Activated T-cell treated with anti-CD3 and anti-CD28 coated beads for 24 hours (primary cell): Measurements from ENCODE around the gene AKT3.

Source experiments
- DNase-seq: peaks from one replicate; pipeline ENCODE4 v3.0.0-alpha.2; 2020; ENCODE audit warnings: low read depth

The AKT3 gene

DNA sequence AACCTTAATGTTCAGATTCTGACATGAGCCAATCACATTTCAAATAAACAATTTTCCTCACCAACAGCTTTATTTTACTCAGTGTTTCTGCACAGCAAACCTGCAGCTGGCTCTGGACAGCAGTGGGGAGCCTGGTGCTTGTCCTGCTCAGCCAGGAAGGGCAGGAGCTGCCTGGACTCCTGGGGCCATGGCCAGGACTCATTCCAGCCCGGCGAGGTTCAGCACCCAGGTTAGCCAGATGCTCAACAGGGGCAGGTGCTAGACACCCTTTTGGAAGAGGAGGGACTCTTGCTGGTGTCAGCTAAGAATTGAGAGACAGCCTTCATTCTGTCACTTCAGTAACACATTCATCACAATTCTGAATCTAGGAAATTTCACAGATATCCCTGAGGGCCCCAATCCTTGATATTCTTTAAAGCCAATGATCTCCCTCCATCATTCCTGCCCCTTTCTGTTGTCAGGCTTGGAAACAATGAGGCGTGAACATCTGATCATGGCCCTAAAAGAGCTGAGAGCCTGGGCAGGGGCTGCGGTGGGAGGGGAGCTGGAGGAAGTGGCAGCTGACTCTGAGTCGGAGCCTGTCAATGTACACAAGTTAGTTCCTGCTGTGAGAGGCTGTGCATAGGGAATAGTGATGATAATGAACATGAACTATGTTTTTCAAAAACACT lies 342.9 kb downstream of the AKT3 start:
- no peak for DNase-seq

DNA sequence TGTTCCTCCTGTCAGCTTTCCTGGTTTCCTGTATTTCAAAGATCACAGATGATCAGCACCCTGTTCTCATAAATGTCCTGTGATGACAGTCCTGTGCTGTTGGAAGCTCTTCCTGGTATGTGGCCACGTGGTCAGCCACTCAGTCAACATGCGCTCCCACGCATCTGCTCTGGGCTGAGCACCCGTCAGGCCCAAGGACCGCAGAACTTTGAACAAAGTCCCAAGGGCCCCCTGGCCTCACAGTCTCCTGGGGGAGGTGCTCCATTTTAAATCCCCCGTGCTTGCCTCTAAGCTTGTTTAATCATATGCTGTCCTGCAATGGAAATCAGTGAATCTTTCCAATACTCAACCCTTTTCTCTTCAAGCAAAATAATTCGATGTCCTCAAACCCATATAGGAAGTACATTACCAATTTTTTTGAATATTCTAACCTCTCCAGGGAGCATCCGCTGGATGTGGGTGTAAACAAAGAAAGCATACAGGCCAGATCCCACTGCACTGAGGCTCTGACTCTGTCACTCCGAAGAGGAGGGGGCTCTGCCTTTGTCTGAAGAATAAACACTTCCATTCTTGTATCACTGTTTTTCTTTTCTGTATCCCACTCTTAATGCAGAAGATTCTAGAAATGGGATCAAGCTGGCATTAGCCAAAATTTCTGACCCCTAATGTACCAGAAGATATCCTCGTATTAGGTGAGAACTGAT lies 343.9 kb downstream of the AKT3 start:
- DNase-seq, result no peak

GRCh38 chr1:243503155-243503554 lies 346.9 kb downstream of the AKT3 start:
- DNase-seq, result no peak

DNA sequence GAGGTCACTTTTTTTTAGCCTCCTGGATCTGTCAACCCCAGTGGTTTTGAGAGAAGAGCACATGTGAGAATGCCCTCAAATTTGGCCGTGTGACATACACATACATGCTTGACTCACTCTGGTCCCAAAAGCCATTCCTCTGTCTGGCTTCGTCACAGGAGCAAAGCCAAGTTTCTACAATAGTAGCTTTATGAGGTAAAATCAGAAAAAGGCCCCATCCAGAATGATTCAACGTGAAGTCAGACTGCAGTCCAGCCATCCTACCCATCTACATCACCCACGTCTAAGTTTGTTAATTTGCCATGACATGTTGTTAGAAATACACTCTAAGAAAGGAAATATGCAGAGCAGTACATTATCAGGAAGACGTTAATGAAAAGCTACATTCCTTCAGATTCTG lies 349.0 kb downstream of the AKT3 start:
- no peak for DNase-seq

- no peak for DNase-seq
Observed at GRCh38 chr1:243500512-243500911, 349.5 kb downstream of the AKT3 start.

- DNase-seq, result no peak
Observed at GRCh38 chr1:243499711-243500110, 350.3 kb downstream of the AKT3 start.

GRCh38 chr1:243499248-243499647 lies 350.8 kb downstream of the AKT3 start:
- DNase-seq, result no peak

DNA sequence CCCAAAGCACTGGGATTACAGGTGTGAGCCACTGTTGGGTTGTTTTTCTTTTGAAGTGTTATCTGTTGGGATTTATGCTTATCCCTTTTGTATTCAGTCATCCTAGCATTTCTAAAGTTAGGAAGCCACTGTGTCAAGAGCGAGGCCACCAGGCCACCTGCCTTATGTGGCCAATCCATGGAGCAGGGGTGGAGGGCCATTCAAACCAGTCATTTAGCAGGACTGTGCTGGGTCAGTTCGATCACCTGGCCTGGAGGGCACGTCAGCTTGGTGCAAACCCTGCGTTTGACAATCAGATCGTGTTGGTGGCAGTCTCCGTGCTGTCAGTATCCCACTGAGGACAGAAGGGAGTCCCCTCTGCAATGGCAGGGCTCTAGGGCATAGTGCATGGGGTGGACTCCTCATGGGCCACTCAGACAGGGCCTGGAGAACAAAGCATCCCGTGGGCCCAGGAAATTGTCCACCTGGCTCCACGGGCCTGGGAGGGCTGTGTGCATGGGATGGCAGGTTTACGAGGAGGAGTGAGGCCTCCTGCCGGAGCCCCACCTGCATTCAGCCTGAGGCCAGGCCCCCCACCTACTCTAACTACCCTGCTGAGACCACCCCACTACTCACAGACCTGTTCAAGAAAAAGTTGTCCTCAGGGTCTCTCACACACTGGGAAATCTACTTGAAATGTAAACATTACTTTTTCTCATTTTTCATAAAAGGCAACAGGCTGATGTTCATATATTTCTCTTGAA lies 351.9 kb downstream of the AKT3 start:
- DNase-seq, result no peak

DNA sequence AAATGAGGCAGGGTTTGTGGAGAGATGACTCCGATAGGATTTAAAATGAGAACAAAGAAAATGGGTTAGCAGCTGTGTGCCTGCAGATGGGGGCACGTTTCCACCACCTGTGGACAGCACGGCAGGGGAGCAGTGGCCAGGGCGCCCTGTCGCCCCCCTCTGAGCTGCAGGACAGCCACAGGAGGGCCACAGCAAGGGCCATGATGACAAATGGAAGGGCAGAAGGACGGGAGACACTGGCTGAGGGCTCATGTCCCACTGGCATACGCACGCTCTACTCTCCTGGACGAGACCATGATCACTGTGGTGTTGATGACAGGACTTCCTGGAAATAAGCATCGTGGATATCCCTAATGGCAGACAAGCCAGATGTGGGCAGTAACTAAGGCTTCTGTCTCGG lies 353.2 kb downstream of the AKT3 start:
- no peak for DNase-seq

- no peak for DNase-seq
Observed at GRCh38 chr1:243496187-243496646, 353.8 kb downstream of the AKT3 start.

DNA sequence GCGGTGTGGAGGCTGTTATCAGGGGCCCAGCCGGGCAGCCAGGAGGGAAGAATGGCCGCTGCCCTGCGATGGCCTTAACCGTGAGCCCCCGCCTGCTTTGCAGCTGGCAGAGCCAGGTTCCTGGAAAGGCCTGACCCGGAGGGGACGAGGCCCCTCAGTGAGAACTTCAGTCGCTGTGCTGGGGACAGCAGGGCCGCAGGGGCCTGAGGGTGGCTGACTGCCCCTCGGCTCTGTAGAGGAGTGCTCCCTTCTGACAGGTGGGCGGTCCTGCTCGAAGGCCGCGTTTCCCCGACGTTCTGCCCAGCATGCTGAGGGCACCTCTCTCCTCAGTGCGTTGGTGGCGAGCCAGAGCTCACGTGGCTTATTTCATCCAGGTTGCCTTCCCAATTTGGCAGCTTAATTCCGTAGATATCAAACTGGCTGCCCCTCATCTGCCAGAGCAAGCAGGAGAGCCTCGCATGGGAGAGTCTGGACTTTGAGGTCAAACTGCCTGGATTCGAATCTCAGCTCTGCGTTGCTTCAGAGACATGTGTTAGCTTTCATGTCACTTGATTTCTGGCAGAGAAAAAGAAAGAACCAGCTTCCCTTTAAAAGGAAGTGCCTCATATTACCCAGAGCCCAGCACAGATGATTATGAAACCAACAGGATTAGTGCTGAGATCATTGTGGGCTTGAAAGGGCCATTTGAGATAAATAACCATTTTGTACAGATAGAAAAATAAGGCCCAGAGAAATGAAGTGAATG lies 354.4 kb downstream of the AKT3 start:
- no peak for DNase-seq

GRCh38 chr1:243494741-243495431 lies 355.2 kb downstream of the AKT3 start:
- DNase-seq, result no peak

DNA sequence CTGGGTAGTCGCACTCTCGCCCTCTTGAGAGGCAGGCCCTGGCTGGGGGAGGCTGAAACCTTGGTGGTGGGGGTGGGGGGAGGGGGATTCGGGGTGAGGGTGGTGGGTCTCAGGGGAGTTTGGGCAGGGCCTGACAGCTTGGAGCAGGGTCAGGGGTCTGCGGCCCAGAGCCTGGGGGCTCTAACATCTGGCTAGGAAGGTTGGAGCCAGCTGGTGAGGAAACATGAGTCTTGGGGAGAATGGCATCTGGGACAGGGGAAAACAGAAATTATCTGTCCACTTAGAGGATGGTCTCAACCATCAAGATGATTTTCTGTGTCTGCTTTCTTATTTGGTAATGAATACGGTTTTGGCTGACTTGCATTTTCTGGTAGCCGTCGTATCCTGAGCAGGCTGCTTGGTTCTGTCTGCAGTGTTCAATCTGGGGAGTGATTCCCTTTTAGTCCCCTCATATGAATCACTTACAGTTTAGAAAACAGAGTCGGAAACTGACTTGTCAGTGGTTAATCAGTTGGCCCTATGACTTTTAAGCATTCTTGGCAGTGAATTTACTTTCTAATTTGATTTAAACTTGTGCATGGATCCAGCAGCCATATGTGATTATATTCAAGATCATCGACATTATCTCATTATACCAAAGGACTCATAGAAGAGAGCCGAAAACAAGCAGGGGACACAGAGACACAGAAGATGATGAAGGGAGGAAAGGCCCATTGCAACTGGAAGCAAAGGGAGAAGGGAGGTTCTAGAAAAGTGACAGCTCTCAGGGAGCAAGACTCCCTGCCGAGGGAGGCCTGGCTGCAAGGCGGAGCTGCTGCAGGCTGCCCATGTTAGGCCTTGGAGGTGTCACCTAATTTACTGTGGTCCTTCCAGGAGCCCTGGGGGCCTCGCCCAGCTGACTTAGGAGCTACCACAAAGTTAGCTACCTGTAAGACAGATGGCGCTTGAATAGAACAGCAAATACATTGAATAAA lies 356.6 kb downstream of the AKT3 start:
- no peak for DNase-seq

GRCh38 chr1:243490748-243491686 lies 359.0 kb downstream of the AKT3 start:
- DNase-seq, result no peak

GRCh38 chr1:243489681-243490546 lies 360.1 kb downstream of the AKT3 start:
- no peak for DNase-seq

DNA sequence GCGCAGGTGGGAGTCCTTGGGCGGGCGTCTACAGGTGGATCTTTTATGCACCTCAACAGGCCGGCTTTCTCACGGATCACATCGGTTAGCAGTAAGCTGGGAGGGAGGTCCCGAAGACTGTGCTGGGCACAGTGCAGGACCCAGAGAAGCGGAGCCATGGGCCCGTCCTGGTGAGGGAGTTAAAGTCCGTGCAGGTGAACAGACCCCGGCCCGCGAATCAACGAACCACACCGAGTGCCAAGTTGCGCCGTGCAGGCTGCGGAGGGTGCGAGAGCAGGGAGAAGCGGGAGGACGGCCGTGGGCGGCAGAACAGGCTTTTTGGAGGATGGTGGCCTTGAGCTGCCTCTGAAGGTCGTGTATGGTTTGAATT lies 360.9 kb downstream of the AKT3 start:
- DNase-seq, result no peak

- no peak for DNase-seq
Observed at GRCh38 chr1:243488459-243489157, 361.4 kb downstream of the AKT3 start.
